ENCODE data around the gene MED1. TPM values are rescaled to one million over a fixed set of nuclear protein-coding genes. Genes with fewer than 3 reads are reported as not detected.

The MED1 gene
- total and polyA plus RNA-seq, 2 of the 4 experiments (the other 2 are of a cell fraction), result 16.9 to 24.2 TPM

DNA sequence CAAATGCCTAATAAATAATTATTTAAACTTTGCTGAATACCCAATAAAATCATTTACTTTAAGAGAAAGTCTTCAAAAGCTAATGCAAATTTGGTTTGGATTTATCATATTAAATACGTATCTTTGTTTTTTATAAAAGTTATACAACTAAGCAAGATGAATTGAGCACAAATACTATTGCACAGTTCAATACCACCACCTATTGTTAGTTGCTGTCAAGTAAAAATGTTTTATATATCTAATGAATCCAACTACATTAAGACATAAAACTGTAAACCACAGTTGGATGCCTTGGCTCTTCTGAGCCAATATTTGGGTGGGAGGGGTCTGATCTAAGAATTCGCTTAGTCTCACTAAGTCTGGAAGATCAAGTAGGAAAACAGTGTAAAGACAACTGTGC, 57.3 kb downstream of the MED1 start:
- H4K91ac ChIP-seq (ENCODE audit: insufficient read depth, low read depth, low read length), result no peak overlapping the region
- no peak overlapping the region for H2AFZ ChIP-seq (replicated peaks; ENCODE audit: low read length, poor library complexity)
- in situ Hi-C loops (cut with MboI; ENCODE audit: low sequenced_read_pairs), result no loop called here
- H3K4me3 ChIP-seq (ENCODE audit: insufficient read depth, low read depth, low read length), result no peak overlapping the region
- no peak overlapping the region for H3K4ac ChIP-seq (ENCODE audit: low read depth, low read length)
- H3K9ac ChIP-seq (ENCODE audit: low read depth, low read length), result no peak overlapping the region
- no peak overlapping the region for H2BK20ac ChIP-seq (ENCODE audit: low read depth, low read length)
- intact Hi-C loops (cut with micrococcal nuclease), result loop anchor here (10.0 kb wide), 1 partner anchor 69 kb away; no protein-coding TSS in a partner anchor
- DNase-seq (no peak), ATAC-seq (ENCODE audit: low read depth) (no peak)
- no peaks in the 10 kb centered on the region for H3K4me1 ChIP-seq (ENCODE audit: control insufficient read depth, insufficient read depth, low read length)
- no peak overlapping the region for H3K27ac ChIP-seq (ENCODE audit: insufficient read depth, low read length)
- no peak overlapping the region for H2BK120ac ChIP-seq (ENCODE audit: low read depth, low read length)
- no peak overlapping the region for H3K56ac ChIP-seq (ENCODE audit: extremely low read depth, insufficient read depth, low read length)
- no peak overlapping the region for H2BK5ac ChIP-seq (ENCODE audit: low read depth, low read length, poor library complexity, severe bottlenecking)
- no peaks in the 10 kb centered on the region for H3K27me3 ChIP-seq (ENCODE audit: control insufficient read depth, insufficient read depth, low read length)
- TF ChIP-seq RAD21 (IDR thresholded peaks at IDR 0.05; ENCODE audit: low read length), result peak; percentile 28
- TF ChIP-seq, protein P1, sequence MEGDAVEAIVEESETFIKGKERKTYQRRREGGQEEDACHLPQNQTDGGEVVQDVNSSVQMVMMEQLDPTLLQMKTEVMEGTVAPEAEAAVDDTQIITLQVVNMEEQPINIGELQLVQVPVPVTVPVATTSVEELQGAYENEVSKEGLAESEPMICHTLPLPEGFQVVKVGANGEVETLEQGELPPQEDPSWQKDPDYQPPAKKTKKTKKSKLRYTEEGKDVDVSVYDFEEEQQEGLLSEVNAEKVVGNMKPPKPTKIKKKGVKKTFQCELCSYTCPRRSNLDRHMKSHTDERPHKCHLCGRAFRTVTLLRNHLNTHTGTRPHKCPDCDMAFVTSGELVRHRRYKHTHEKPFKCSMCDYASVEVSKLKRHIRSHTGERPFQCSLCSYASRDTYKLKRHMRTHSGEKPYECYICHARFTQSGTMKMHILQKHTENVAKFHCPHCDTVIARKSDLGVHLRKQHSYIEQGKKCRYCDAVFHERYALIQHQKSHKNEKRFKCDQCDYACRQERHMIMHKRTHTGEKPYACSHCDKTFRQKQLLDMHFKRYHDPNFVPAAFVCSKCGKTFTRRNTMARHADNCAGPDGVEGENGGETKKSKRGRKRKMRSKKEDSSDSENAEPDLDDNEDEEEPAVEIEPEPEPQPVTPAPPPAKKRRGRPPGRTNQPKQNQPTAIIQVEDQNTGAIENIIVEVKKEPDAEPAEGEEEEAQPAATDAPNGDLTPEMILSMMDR (conservative IDR thresholded peaks at IDR 0.05; ENCODE audit: low read depth, low read length), result no peak
- no peak overlapping the region for H3K4me2 ChIP-seq (ENCODE audit: low read depth, low read length)
- no peaks in the 10 kb centered on the region; the same call in 1 of the 2 replicates for H4K20me1 ChIP-seq (ENCODE audit: insufficient read depth, low read length)
- dilution Hi-C loops (cut with HindIII; ENCODE audit: low sequenced_read_pairs, unreplicated experiment), result no loop called here
- no peak overlapping the region for H3K14ac ChIP-seq (replicated peaks; ENCODE audit: low read depth, low read length)
- no peak overlapping the region for H2AK5ac ChIP-seq (ENCODE audit: low read depth, low read length)
- no peak overlapping the region for H4K8ac ChIP-seq (ENCODE audit: low read depth in 2 of 2, low read length in 2 of 2)
- H3K9me1 ChIP-seq (ENCODE audit: insufficient read depth, low read length), result no peaks in the 10 kb centered on the region
- ChIA-PET POLR2A (ENCODE audit: unreplicated experiment) (no interaction called here), CTCF (interaction anchor here (0.6 kb wide), 1 partner anchor 40 kb away, joined by 9 read pairs; no protein-coding TSS in a partner anchor)
- no peaks in the 10 kb centered on the region for H3K36me3 ChIP-seq (ENCODE audit: control insufficient read depth, insufficient read depth, low read length)
- no peak overlapping the region; the same call in 1 of the 2 replicates for H3K23ac ChIP-seq (ENCODE audit: low read depth, low read length)
- no peak overlapping the region for H4K5ac ChIP-seq (ENCODE audit: low read depth, low read length)
- H3K18ac ChIP-seq (ENCODE audit: low read depth, low read length), result no peak overlapping the region
- no TSS peak for BruUV-seq (replicated peaks)
- no peaks in the 10 kb centered on the region for H3K9me3 ChIP-seq (ENCODE audit: control insufficient read depth, insufficient read depth, low read length)
- H3K79me1 ChIP-seq (ENCODE audit: low read depth in 1 of 2, low read length in 2 of 2), result peaks cover 2 to 44% of the 10 kb centered on the region in 2 experiments; a peak in 3 of 4 replicates
- no peak overlapping the region for H2BK15ac ChIP-seq (ENCODE audit: low read depth, low read length)
- no CpG with 5 or more reads among the region's 2 CpGs for WGBS, 2 experiments (ENCODE audit: extremely low coverage in 2 of 2, insufficient read length in 1 of 2)
- H2AK9ac ChIP-seq (replicated peaks; ENCODE audit: low read depth, low read length, poor library complexity), result no peak overlapping the region
